Endothelial cell of umbilical vein (primary cell): ENCODE results near the gene NDUFA5.

Experiments used
- CTCF ChIP-seq, 2 donors: IDR thresholded peaks; 1 replicate in 1 of 2; 2 replicates in 1 of 2; pipeline ENCODE4 v1.5.1; 2011; ENCODE audit warnings: low read length in 2 of 2, mild to moderate bottlenecking in 2 of 2, moderate library complexity in 2 of 2, control low read depth in 1 of 2, inconsistent platforms in 1 of 2, low read depth in 1 of 2; ENCODE audit not compliant: insufficient read depth in 1 of 2; ENCODE audit errors: extremely low read depth in 1 of 2
- EZH2 ChIP-seq: IDR thresholded peaks from 2 replicates; pipeline ENCODE4 v1.6.1; 2012; ENCODE audit warnings: borderline replicate concordance, low read depth, mild to moderate bottlenecking, moderate library complexity, low read length, inconsistent platforms; ENCODE audit not compliant: severe bottlenecking
- POLR2A ChIP-seq: IDR thresholded peaks from 2 replicates; pipeline ENCODE4 v1.6.1; 2012; ENCODE audit warnings: low read depth, mild to moderate bottlenecking, control low read depth, low read length
- POLR2AphosphoS5 ChIP-seq: IDR thresholded peaks from 2 replicates; pipeline ENCODE4 v1.6.1; 2012; ENCODE audit warnings: low read depth, mild to moderate bottlenecking, control low read depth, low read length, moderate library complexity; ENCODE audit not compliant: insufficient read depth

GRCh38 chr7:123505221-123505620, 52.4 kb downstream of the NDUFA5 start:
- TF ChIP-seq CTCF (IDR thresholded peaks at IDR 0.05; ENCODE audit: extremely low read depth in 1 of 2, insufficient read depth in 1 of 2, low read depth in 1 of 2, low read length in 2 of 2) = no peak
- no peak for TF ChIP-seq POLR2A
- no peak for TF ChIP-seq POLR2AphosphoS5
- TF ChIP-seq EZH2 = no peak
